Stimulated activated CD4-positive, alpha-beta T cell treated with anti-CD3 and anti-CD28 coated beads, Interleukin-1b, Interleukin-23, amount 100 ng/mL, for 48 hours (primary cell): ENCODE results near the gene MYRIP.
"Not testable (repeated sequence)": the region's sequence is repeated elsewhere in the genome, so short reads cannot be mapped to it uniquely, and the experiment has no call there.

ENCODE experiments used
- DNase-seq: peaks from one replicate; pipeline ENCODE4 v3.0.0-alpha.2; 2020

MYRIP gene

GRCh38 chr3:39977058-39977794 is 167.8 kb downstream of the MYRIP start:
- DNase-seq, result no peak

GRCh38 chr3:39978308-39978707 is 168.9 kb downstream of the MYRIP start:
- DNase-seq, result no peak

- no peak for DNase-seq
Measured at GRCh38 chr3:39980058-39980457, 170.6 kb downstream of the MYRIP start.

- no peak for DNase-seq
Measured at GRCh38 chr3:39980781-39981180, 171.4 kb downstream of the MYRIP start.

GRCh38 chr3:39981547-39982184 is 172.3 kb downstream of the MYRIP start:
- no peak for DNase-seq

- no peak for DNase-seq
Measured at GRCh38 chr3:39982665-39983357, 173.4 kb downstream of the MYRIP start.

- DNase-seq, result no peak
Measured at GRCh38 chr3:39989746-39990145, 180.3 kb downstream of the MYRIP start.

- DNase-seq, result peak; percentile 3
Measured at GRCh38 chr3:39990532-39990931, 181.1 kb downstream of the MYRIP start.

- DNase-seq, result no peak
Measured at GRCh38 chr3:40008796-40009195, 199.4 kb downstream of the MYRIP start.

GRCh38 chr3:40009991-40010390 is 200.6 kb downstream of the MYRIP start:
- no peak for DNase-seq

GRCh38 chr3:40012381-40012780 is 203.0 kb downstream of the MYRIP start:
- DNase-seq, result no peak

GRCh38 chr3:40016391-40016790 is 207.0 kb downstream of the MYRIP start:
- DNase-seq, result no peak

GRCh38 chr3:40018369-40018768 is 209.0 kb downstream of the MYRIP start:
- DNase-seq, result no peak

- no peak for DNase-seq
Measured at GRCh38 chr3:40019376-40019775, 210.0 kb downstream of the MYRIP start.

GRCh38 chr3:40020689-40021088 is 211.3 kb downstream of the MYRIP start:
- DNase-seq, result no peak

- DNase-seq, result no peak
Measured at GRCh38 chr3:40021338-40021737, 211.9 kb downstream of the MYRIP start.

- DNase-seq, result no peak
Measured at GRCh38 chr3:40022297-40022827, 213.0 kb downstream of the MYRIP start.

- no peak for DNase-seq
Measured at GRCh38 chr3:40024526-40024925, 215.1 kb downstream of the MYRIP start.

- not testable (repeated sequence) for DNase-seq
Measured at GRCh38 chr3:40025892-40026291, 216.5 kb downstream of the MYRIP start.

- DNase-seq, result no peak
Measured at GRCh38 chr3:40035177-40035576, 225.8 kb downstream of the MYRIP start.

GRCh38 chr3:40037582-40037981 is 228.2 kb downstream of the MYRIP start:
- DNase-seq, result no peak

GRCh38 chr3:40042752-40043443 is 233.5 kb downstream of the MYRIP start:
- DNase-seq, result no peak

- DNase-seq, result no peak
Measured at GRCh38 chr3:40043444-40043755, 234.0 kb downstream of the MYRIP start.
